Adipose tissue (tissue), 3 donors: ENCODE results near the gene RANBP1. TPM values are rescaled to one million over a fixed set of nuclear protein-coding genes. Genes with fewer than 3 reads are reported as not detected.

Experiments
- H3K27ac ChIP-seq: one replicate; pipeline ENCODE4 v1.5.1; 2013; ENCODE audit warnings: low read depth, low read length
- WGBS, 3 donors: extraction: QIAGEN DNeasy Blood & Tissue Kit; methylation state at CpG; one replicate each; pipeline ENCODE4 v1.1.7; 2013; 5-methylcytosine and 5-hydroxymethylcytosine counted together
- polyA plus RNA-seq, 3 donors: library from polyadenylated mRNA; stranded (reverse); fragments of 200-250 nt; gene quantifications; one replicate each; pipeline ENCODE4 v1.2.3, GENCODE V29; 2013
- donor health status: healthy with polysubstance abuse.
- donor health status: Bipolar disorder and iron deficiency.
- donor health status: healthy.

RANBP1 gene
- polyA plus RNA-seq, 3 donors, result 42.3 to 94.7 (median 68.2) TPM

GRCh38 chr22:20141186-20142077 is 25.5 kb downstream of the RANBP1 start:
- no peak overlapping the region for H3K27ac ChIP-seq
- WGBS, 3 donors, result 84 to 88% (median 87%) methylated on average over 22 of the region's 22 CpGs

GRCh38 chr22:20142711-20143621 is 27.1 kb downstream of the RANBP1 start:
- WGBS, 3 donors, result 92 to 96% (median 94%) methylated on average over 54 to 65 of the region's 65 CpGs
- H3K27ac ChIP-seq, result no peak overlapping the region

GRCh38 chr22:20143883-20144665 is 28.2 kb downstream of the RANBP1 start:
- no peak overlapping the region for H3K27ac ChIP-seq
- 85 to 93% (median 88%) methylated on average over 19 of the region's 19 CpGs for WGBS, 3 donors

DNA sequence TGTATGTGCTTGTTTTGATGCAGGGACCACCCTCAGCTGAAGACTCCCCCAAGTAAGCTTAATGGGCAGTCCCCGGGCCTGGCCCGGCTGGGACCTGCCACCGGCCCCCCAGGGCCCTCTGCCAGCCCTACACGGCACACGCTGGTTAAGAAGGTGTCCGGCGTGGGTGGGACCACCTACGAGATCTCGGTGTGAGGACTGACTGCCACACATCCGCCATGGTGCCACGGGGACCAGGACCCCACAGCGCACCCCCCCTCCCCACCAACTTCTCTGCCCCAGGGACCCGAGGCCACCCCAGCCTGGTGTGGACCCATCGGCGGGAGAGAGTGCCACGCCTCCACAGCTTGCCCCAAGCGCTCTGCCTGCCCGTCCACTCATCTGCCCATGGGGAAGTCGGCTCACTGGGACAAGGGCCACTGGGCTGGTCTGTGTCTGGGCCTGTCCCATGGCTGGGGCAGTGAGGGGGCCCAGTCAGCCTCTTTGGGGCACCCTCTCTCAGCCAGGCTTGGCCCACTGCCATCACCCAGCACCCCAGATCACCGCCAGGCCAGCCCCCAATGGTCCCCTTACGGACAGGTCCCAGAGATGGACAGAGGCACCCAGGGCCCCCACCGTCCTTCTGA is 29.4 kb downstream of the RANBP1 start:
- H3K27ac ChIP-seq, result no peak overlapping the region
- 90 to 91% (median 91%) methylated on average over 20 to 22 of the region's 22 CpGs for WGBS, 3 donors

- H3K27ac ChIP-seq, result no peak overlapping the region
- WGBS, 3 donors, result 87 to 96% (median 90%) methylated on average over 19 to 21 of the region's 21 CpGs
Measured at GRCh38 chr22:20145832-20146223, 29.9 kb downstream of the RANBP1 start.

GRCh38 chr22:20146777-20147176 is 30.9 kb downstream of the RANBP1 start:
- no peak overlapping the region for H3K27ac ChIP-seq
- WGBS, 3 donors, result 78 to 87% (median 87%) methylated on average over 11 to 22 of the region's 22 CpGs

DNA sequence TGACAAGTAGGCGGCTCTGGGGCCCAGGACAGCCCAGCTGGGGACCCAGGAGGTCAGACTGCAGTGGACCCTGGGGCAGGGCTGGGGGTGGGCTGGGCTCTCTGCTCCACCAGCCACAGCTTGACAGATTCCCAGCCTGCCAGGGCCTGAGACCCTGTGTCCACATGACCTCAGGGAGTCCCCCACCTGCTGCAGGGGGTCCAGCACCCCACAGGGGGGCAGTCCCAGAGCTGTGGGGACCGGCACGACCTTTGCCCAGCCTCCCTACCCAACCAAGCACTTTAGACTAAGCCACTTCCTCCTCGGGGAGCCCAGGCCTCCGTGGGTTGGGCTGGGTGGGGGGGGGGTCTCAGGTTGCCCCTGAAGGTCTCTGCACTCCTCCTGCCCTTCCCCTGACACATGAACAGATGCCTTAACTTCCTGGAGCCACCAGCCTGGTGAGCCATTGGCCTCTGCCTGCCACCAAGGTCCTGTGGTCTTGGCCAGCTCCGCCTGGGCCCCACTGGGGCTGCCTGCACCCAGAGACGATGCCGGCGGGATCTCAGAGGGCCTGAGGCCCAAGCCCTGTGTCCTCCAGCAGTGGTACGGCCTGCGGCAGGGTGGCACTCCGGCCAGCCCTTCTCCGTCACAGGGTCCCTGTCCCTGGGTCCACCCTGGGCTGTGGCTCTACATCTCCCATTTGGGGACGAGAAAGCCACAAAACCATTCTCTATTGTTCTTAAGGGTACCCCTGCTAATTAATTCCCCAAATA is 31.5 kb downstream of the RANBP1 start:
- no peak overlapping the region for H3K27ac ChIP-seq
- WGBS, 3 donors, result 67 to 75% (median 74%) methylated on average over 14 of the region's 14 CpGs

DNA sequence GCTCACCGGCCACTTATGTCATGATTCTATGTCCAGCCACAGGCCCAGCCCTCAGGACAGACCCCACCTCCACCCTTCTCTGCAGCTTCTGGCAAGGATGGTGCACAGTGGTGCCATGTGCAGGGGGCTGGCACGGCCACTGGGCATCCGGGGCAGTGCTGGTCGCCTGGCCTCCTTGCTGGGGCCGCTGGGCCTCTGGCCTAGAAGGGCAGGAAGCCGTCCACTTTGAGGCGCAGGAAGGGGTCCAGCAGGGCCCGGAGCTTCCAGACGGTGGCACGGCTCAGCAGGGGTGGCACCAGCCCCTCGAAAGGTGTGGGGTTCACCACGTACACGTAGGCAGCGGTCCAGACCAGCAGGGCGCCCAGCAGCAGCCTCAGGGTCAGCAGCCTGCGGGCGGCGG is 32.5 kb downstream of the RANBP1 start:
- WGBS, 3 donors, result 72 to 86% (median 86%) methylated on average over 16 to 18 of the region's 18 CpGs
- H3K27ac ChIP-seq, result no peak overlapping the region

DNA sequence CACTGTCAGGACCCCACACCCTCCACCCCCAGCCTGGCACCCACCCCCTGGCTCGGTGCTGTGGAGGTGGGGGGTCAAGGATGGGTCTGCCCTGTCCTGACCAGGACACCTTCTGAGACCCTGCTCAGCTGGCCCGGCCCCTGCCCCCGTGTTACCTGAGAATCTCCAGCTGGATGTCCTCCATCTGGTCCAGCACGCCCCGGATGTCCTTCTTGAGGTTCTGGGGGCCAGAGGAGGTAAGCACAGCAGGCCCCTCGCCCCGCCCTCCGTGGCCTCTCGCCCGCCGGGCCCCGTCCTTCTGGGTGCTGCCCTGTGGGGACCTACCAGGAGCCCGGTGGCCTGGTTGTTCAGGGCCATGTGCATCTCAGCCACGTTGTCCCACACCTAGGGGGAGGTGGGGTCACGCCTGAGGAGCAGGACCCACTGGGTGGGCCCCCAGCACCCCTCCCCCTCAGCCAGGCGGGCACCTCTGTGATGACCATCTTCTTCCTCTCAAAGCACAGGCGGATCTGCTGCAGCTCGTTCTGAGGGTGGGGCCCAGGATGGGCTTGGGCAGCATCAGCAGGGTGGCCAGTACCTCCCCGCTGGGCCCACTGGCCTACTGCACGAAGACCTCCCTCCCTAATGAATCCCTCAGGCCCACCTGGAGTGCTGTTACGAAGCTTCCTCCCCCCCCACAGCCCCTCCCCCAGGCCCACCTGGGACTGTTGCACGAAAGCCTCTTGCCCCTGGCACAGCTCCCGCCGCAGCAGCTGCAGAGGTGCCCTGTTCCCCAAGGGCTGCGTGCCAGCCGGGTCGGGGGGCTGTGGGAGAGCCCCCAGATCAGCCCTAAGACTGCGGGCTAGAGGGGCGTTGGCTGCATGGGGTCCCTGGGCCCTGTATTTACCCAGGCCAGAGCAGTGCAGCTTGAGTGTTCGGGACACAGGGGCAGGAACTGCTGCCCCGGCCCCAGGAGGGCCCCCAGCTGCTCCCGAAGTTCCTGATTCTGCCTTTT is 33.6 kb downstream of the RANBP1 start:
- WGBS, 3 donors, result 61 to 66% (median 64%) methylated on average over 24 to 32 of the region's 32 CpGs
- H3K27ac ChIP-seq, result no peak overlapping the region

GRCh38 chr22:20150381-20151275 is 34.7 kb downstream of the RANBP1 start, which contains the start of gene CCDC188:
TSS of gene CCDC188 (minus strand) at chr22:20151055. CDS start at chr22:20150986, 69 bp downstream.
- no peak within 1 kb of the TSS for H3K27ac ChIP-seq
- WGBS, 3 donors, result 69 to 88% (median 71%) methylated on average over 7 to 14 of the region's 14 CpGs

- 83 to 94% (median 91%) methylated on average over 4 of the region's 4 CpGs for WGBS, 3 donors
- H3K27ac ChIP-seq, result no peak overlapping the region
Measured at GRCh38 chr22:20151276-20151588, 35.3 kb downstream of the RANBP1 start.

- WGBS, 3 donors, result 81 to 85% (median 82%) methylated on average over 14 of the region's 14 CpGs
- H3K27ac ChIP-seq, result no peak overlapping the region
Measured at GRCh38 chr22:20152464-20152890, 36.6 kb downstream of the RANBP1 start.

- WGBS, 3 donors, result 62 to 66% (median 65%) methylated on average over 16 of the region's 16 CpGs
- H3K27ac ChIP-seq, result no peak overlapping the region
Measured at GRCh38 chr22:20153945-20154344, 38.0 kb downstream of the RANBP1 start.

DNA sequence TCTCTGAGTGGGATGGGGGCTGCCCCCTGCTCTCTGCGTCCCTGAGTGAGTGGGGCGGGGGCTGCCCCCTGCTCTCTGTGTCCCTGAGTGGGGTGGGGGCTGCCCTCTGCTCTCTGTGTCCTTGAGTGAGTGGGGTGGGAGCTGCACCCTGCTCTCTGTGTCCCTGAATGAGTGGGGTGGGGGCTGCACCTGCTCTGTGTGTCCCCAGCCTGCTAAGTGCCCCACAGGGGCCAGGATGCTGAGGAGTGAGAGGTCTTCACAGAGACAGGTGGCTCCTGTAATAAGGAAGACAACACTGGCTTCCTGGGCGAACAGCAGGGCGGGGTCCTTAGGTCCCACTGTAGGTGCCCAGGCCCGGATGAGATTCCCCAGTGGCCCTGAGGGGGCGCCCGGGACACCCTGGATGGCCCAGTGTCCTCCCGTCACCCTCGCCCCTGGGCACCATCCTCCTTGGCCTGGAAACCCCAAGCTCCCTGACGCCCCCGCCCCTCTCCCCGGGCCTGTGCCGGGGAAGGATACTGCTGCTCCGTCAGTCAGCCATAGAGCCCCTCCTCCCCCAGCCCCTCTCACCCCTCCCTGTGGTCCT is 38.8 kb downstream of the RANBP1 start:
- no peak overlapping the region for H3K27ac ChIP-seq
- WGBS, 3 donors, result 47 to 57% (median 52%) methylated on average over 12 to 14 of the region's 14 CpGs
